Measurements from ENCODE around the gene SGO2.
"Not testable (repeated sequence)": the region's sequence is repeated elsewhere in the genome, so short reads cannot be mapped to it uniquely, and the experiment has no call there.

SGO2 gene

GRCh38 chr2:200596774-200597570 is 71.0 kb downstream of the SGO2 start:
- no peak for DNase-seq (ENCODE audit: low spot score)

GRCh38 chr2:200599206-200599605 is 73.2 kb downstream of the SGO2 start:
- no peak for DNase-seq (ENCODE audit: low spot score)

- DNase-seq (ENCODE audit: low spot score), result no peak
Measured at GRCh38 chr2:200600549-200601225, 74.7 kb downstream of the SGO2 start.

GRCh38 chr2:200602584-200602983 is 76.6 kb downstream of the SGO2 start:
- no peak for DNase-seq (ENCODE audit: low spot score)

- DNase-seq (ENCODE audit: low spot score), result peak; percentile 53
Measured at GRCh38 chr2:200603972-200604371, 78.0 kb downstream of the SGO2 start.

- DNase-seq (ENCODE audit: low spot score), result no peak
Measured at GRCh38 chr2:200604571-200605255, 78.7 kb downstream of the SGO2 start.

GRCh38 chr2:200608341-200609027 is 82.5 kb downstream of the SGO2 start:
- DNase-seq (ENCODE audit: low spot score), result no peak

GRCh38 chr2:200609028-200609614 is 83.1 kb downstream of the SGO2 start:
- peak; percentile 87 for DNase-seq (ENCODE audit: low spot score)

GRCh38 chr2:200610217-200610616 is 84.2 kb downstream of the SGO2 start:
- DNase-seq (ENCODE audit: low spot score), result not testable (repeated sequence)

- no peak for DNase-seq (ENCODE audit: low spot score)
Measured at GRCh38 chr2:200613692-200614091, 87.7 kb downstream of the SGO2 start.

- DNase-seq (ENCODE audit: low spot score), result no peak
Measured at GRCh38 chr2:200614249-200614648, 88.2 kb downstream of the SGO2 start.

GRCh38 chr2:200615247-200615646 is 89.2 kb downstream of the SGO2 start:
- peak; percentile 67 for DNase-seq (ENCODE audit: low spot score)

GRCh38 chr2:200616193-200616592 is 90.2 kb downstream of the SGO2 start:
- no peak for DNase-seq (ENCODE audit: low spot score)

GRCh38 chr2:200616656-200617055 is 90.6 kb downstream of the SGO2 start:
- DNase-seq (ENCODE audit: low spot score), result no peak

- peak; percentile 35 for DNase-seq (ENCODE audit: low spot score)
Measured at GRCh38 chr2:200617156-200618053, 91.4 kb downstream of the SGO2 start.

GRCh38 chr2:200618054-200618419 is 92.0 kb downstream of the SGO2 start:
- DNase-seq (ENCODE audit: low spot score), result no peak

GRCh38 chr2:200618590-200619021 is 92.6 kb downstream of the SGO2 start:
- DNase-seq (ENCODE audit: low spot score), result peak; percentile 52

GRCh38 chr2:200619279-200619678 is 93.3 kb downstream of the SGO2 start:
- DNase-seq (ENCODE audit: low spot score), result no peak

GRCh38 chr2:200620606-200621390 is 94.8 kb downstream of the SGO2 start:
- no peak for DNase-seq (ENCODE audit: low spot score)

- DNase-seq (ENCODE audit: low spot score), result no peak
Measured at GRCh38 chr2:200622106-200622505, 96.1 kb downstream of the SGO2 start.
